H1 (cell line): Measurements from ENCODE around the gene TAF9B. TPM values are rescaled to one million over a fixed set of nuclear protein-coding genes. Genes with fewer than 3 reads are reported as not detected.
A peak's percentile ranks its signal among the peaks of the same experiment; 100 is the strongest.

Source experiments
- ATF3 ChIP-seq: IDR thresholded peaks from 2 replicates; pipeline ENCODE4 v1.6.1; 2011; ENCODE audit warnings: low read depth, mild to moderate bottlenecking, low read length; ENCODE audit not compliant: insufficient read depth
- BCL11A ChIP-seq, 2 experiments: IDR thresholded peaks; one replicate each; pipeline ENCODE4 v1.6.1; 2011; ENCODE audit warnings: low read depth in 2 of 2, low read length in 2 of 2, mild to moderate bottlenecking in 2 of 2
- CHD2 ChIP-seq: IDR thresholded peaks from 2 replicates; pipeline ENCODE4 v1.6.1; 2012; ENCODE audit warnings: low read length, improper control_type of control experiment
- CTCF ChIP-seq, 3 experiments: IDR thresholded peaks; 1 replicate in 2 of 3; 2 replicates in 1 of 3; pipeline versions ENCODE4 v1.5.1 to v1.6.1; 2011; ENCODE audit warnings: low read length in 3 of 3, mild to moderate bottlenecking in 3 of 3, inconsistent platforms in 2 of 3, low read depth in 1 of 3, moderate library complexity in 1 of 3; ENCODE audit not compliant: insufficient read depth in 1 of 3; ENCODE audit errors: control extremely low read depth in 1 of 3
- KDM5A ChIP-seq: fragments of 200-600 bp; IDR thresholded peaks from 2 replicates; pipeline ENCODE4 v1.7.1; 2012; ENCODE audit warnings: mild to moderate bottlenecking, low read length, inconsistent platforms, mixed read lengths
- MAFK ChIP-seq: IDR thresholded peaks from 2 replicates; pipeline ENCODE4 v1.6.1; 2012; ENCODE audit warnings: low read depth, mild to moderate bottlenecking, improper control_type of control experiment, low read length
- MAX ChIP-seq: IDR thresholded peaks from 2 replicates; pipeline ENCODE4 v1.6.1; 2012; ENCODE audit warnings: inconsistent platforms
- PHF8 ChIP-seq: fragments of 200-600 bp; sonication (generic); conservative IDR thresholded peaks from 2 replicates; pipeline ENCODE4 v1.7.1; 2012; ENCODE audit warnings: low read depth, mild to moderate bottlenecking, inconsistent platforms, low read length, moderate library complexity
- RBBP5 ChIP-seq: IDR thresholded peaks from 2 replicates; pipeline ENCODE4 v1.7.1; 2012; ENCODE audit warnings: low read depth, mild to moderate bottlenecking, inconsistent platforms, low read length, moderate library complexity, borderline replicate concordance
- RFX5 ChIP-seq: IDR thresholded peaks from 2 replicates; pipeline ENCODE4 v1.6.1; 2011; ENCODE audit warnings: low read depth, low read length, improper control_type of control experiment, borderline replicate concordance
- RNF2 ChIP-seq: fragments of 200-900, 300-1000 bp; sonication (generic); IDR thresholded peaks from 2 replicates; pipeline ENCODE4 v1.7.1; 2016; ENCODE audit warnings: borderline replicate concordance, low read depth, mild to moderate bottlenecking, antibody characterized with exemption, low read length; ENCODE audit not compliant: poor library complexity, severe bottlenecking; ENCODE audit errors: missing control alignments
- RXRA ChIP-seq: IDR thresholded peaks from 2 replicates; pipeline ENCODE4 v1.6.1; 2011; ENCODE audit warnings: low read depth, mild to moderate bottlenecking, low read length, moderate library complexity; ENCODE audit not compliant: insufficient read depth
- SAP30 ChIP-seq: fragments of 300-600 bp; sonication (generic); IDR thresholded peaks from 2 replicates; pipeline ENCODE4 v1.7.1; 2012; ENCODE audit warnings: low read length, moderate library complexity, mild to moderate bottlenecking, inconsistent platforms; ENCODE audit not compliant: insufficient read depth, insufficient replicate concordance
- SIN3A ChIP-seq, 2 experiments: IDR thresholded peaks in 1 of 2; conservative IDR thresholded peaks in 1 of 2; 2 replicates each; pipeline ENCODE4 v1.6.1; 2011 to 2012; ENCODE audit warnings: low read length in 2 of 2, improper control_type of control experiment in 1 of 2, low read depth in 1 of 2, mild to moderate bottlenecking in 1 of 2
- SIRT6 ChIP-seq: IDR thresholded peaks from one replicate; pipeline ENCODE4 v1.7.1; 2012; ENCODE audit warnings: low read length, inconsistent platforms
- SP1 ChIP-seq: IDR thresholded peaks from 2 replicates; pipeline ENCODE4 v1.6.1; 2011; ENCODE audit warnings: low read depth, low read length
- SP2 ChIP-seq: IDR thresholded peaks from 2 replicates; pipeline ENCODE4 v1.6.1; 2012; ENCODE audit warnings: mild to moderate bottlenecking, low read length, inconsistent platforms
- TAF1 ChIP-seq: IDR thresholded peaks from 2 replicates; pipeline ENCODE4 v1.6.1; 2011; ENCODE audit warnings: mild to moderate bottlenecking, low read depth, low read length
- TAF7 ChIP-seq: optimal IDR thresholded peaks from 2 replicates; pipeline ENCODE3; 2011; ENCODE audit warnings: low read depth, mild to moderate bottlenecking, inconsistent platforms, low read length, moderate library complexity, borderline replicate concordance
- TCF12 ChIP-seq: IDR thresholded peaks from 2 replicates; pipeline ENCODE4 v1.6.1; 2011; ENCODE audit warnings: low read depth, mild to moderate bottlenecking, low read length
- polyA plus RNA-seq, 7 experiments: library from polyadenylated mRNA; depleted of rRNA in 3 of 7; stranded (reverse) in 5 of 7; unstranded in 2 of 7; fragments of >200 nt in 5 of 7; fragments of 200-250 nt in 2 of 7; gene quantifications; 1 replicate in 5 of 7; 2 replicates in 1 of 7; 4 replicates in 1 of 7; pipeline versions ENCODE4 v1.2.1 to v1.2.3, GENCODE V29; 2011 to 2013; ENCODE audit warnings: missing spikeins in 2 of 7, mixed read lengths in 2 of 7
- total RNA-seq: library from RNA; stranded (reverse); fragmentation: NEBNext Ultra II Directional; extraction: Animal tissue kit (Norgen Biotek cat#: 25700); gene quantifications from 2 replicates; pipeline ENCODE4 v1.2.1, GENCODE V29; 2021

Gene TAF9B
- total and polyA plus RNA-seq, 2 of the 8 experiments (the other 6 are each of a cell fraction or from before 2014, with no cell fraction given), result 23.8 to 42.8 TPM

GRCh38 chrX:78103623-78104446 lies 35.6 kb downstream of the TAF9B start, which contains the start of gene PGK1 (continued):
- no peak for TF ChIP-seq CTCF (IDR thresholded peaks at IDR 0.05; ENCODE audit: control extremely low read depth in 1 of 3, insufficient read depth in 1 of 3, low read depth in 1 of 3, low read length in 3 of 3)
- no peak for TF ChIP-seq RFX5
- no peak for TF ChIP-seq SIN3A (conservative IDR thresholded peaks at IDR 0.05 in 1 of 2, IDR thresholded peaks at IDR 0.05 in 1 of 2; ENCODE audit: low read depth in 1 of 2, low read length in 2 of 2)
- TF ChIP-seq PHF8, result peak; percentile 51
- TF ChIP-seq SP2, result peak; percentile 26; the same call in 1 of the 2 replicates
- no peak for TF ChIP-seq RXRA
- no peak for TF ChIP-seq TCF12
- no peak for TF ChIP-seq SIRT6
- TF ChIP-seq ATF3, result no peak
- peak; percentile 24; the same call in 1 of the 2 replicates for TF ChIP-seq SP1
- no peak for TF ChIP-seq SAP30
- no peak for TF ChIP-seq MAFK
- peak; percentile 80 for TF ChIP-seq MAX
- no peak for TF ChIP-seq RNF2
- TF ChIP-seq KDM5A, result no peak
- TF ChIP-seq CHD2, result peak; percentile 73; the same call in 1 of the 2 replicates
- no peak for TF ChIP-seq BCL11A (IDR thresholded peaks at IDR 0.05; ENCODE audit: low read depth in 2 of 2, low read length in 2 of 2)
- TF ChIP-seq RBBP5, result no peak
- peak; percentile 81 for TF ChIP-seq TAF1
- peak; percentile 58 for TF ChIP-seq TAF7
